Limb (tissue), 2 donors: ENCODE data around the gene PACSIN1.

Source experiments
- DNase-seq, 2 donors: peaks; one replicate each; pipeline ENCODE4 v3.0.0-alpha.2; 2016; ENCODE audit errors: extremely low spot score in 2 of 2

Gene PACSIN1

DNA sequence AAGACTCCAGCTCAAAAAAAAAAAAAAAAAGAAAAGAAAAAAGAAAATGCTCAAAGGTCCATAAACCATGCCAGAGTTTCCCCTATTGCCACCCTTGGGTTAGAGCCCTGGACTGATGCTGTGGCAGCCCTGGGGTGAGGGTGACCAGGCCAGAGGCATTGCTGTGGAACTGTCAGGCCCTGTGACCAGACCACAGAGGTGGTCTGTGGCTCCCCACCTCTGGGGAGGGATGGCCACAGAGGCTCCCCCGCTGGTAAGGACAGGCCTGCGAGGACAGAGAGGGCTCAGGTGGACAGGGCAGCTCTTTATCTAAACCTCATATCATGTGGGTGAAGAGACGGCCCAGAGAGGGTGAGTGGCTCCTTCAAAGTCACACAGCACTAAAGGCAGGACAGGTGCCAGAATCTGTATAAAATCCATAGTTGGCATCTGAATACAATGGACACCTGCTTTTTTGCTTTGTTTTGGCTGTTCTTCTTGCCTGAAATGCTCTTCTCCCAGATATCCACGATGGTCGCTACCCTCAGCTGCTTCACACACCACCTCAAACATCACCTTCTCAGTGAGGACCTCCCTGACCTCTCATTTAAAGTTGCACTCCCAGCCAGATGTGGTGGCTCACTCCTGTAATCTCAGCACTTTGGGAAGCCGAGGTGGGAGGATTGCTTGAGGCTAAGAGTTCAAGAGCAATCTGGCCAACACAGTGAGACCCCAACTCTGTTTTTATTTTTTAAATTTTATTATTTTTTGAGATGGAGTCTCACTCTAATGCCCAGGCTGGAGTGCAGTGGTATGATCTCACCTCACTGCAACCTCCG lies 112.8 kb downstream of the PACSIN1 start:
- DNase-seq: no peak

DNA sequence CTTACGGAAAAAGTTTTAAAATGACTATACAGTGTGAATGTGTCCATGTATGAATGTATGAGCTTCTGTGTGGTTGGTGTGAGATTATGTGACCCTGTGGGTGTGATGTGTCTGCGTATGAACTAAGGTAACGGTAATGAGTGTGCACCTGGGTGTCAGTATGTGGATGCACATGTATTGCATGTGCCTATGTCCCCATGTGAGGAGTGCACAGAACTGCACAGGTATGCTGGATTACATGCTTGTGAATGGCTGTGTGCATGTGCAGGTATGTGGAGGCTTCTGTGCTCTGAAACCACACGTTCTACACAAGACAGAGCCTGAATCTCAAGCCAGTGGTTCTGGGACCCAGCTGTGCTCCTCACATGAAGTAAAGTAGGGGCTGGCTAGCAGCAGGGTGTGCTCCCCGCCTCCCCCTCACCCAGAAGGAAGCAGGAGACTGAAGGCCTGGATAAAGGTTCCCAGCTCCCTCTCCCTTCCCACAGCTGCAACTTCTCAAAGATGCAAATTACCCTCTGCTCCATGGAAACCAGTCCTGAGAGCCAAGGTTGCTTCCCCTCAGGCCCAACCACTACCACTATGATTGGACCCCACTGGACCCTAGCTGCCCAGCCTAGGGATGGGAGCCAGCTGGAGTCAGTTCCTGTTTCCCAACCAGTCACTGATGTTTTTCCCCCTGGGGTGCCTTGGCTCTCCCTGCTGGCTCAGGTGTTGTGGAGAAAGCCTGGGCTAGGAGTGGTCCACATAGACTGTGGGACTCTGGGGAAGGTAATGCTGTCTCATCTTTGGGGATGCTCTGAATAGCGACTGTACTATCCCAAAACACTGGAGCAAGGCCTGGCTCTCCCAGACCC lies 115.1 kb downstream of the PACSIN1 start:
- DNase-seq: no peak

DNA sequence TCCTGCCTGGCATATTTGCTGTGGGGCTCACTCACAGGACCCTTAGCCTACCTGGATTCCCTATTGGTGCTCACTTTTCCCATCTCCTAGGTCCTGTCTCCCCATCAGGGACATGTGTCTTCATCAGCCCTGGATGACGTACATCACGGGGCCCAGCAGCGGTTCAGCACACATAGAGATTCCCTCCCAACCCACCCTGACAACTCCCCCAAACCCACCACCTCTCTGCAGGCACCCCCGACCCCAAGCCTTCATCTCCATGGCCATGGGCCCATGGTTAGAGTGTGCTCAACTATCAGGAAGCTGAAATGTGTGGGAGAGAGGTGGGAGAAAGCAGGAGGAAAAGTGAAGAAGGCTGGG lies 115.7 kb downstream of the PACSIN1 start:
- no peak for DNase-seq

DNA sequence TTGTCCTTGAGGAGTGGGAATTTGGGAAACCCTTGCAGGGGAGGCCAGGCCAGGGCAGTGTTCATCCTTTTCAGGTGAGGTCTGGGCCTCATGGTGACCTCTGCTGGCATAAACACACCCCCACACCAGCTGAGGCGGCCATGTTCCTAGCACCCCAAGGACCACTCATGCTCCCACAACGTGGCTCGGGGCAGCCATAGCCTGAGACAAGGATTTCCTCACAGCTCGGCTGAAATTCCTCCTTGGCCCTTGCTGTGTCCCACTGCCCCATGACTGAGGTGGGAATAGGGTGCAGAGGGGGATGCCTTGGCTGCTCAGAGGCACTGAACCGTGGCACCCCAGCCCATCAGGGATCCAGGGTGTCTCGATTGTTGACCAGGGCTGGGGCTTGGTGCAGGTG lies 117.6 kb downstream of the PACSIN1 start:
- no peak for DNase-seq

DNA sequence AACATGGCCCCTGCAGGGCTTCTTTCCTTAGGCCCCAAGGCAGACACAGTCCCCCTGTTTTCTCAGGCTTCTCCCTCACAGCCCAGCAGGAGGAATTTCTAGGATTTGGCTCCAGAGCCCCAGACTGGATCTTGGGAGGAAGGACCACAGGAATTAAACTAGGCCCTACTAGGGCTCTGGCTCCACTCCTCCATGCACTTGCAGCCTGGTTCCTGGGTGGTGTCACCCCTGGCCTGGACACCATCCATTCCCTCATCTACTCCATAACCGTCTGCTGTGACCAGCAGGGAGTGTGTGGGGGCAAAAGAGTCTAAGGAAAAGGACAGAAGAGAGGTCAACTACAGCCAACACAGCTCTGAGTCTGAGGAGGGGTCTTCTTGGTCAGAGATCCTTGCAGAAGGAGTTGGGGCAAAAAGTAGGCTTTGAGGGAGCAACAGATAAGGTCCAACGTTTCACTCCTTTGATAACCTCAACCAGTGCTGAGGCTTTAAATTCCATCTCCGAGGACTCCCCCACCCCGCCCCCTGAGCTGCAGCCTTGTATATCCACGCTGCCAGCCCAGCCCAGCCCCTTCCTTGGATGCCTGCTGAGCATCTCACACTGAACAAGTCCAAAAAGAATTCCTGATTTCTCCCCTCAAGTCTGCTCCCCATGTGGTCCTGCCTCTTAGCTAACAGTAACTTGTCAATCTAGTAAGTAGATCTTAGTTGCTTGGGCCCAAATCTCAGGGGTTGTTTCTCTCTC lies 118.2 kb downstream of the PACSIN1 start:
- no peak for DNase-seq

DNA sequence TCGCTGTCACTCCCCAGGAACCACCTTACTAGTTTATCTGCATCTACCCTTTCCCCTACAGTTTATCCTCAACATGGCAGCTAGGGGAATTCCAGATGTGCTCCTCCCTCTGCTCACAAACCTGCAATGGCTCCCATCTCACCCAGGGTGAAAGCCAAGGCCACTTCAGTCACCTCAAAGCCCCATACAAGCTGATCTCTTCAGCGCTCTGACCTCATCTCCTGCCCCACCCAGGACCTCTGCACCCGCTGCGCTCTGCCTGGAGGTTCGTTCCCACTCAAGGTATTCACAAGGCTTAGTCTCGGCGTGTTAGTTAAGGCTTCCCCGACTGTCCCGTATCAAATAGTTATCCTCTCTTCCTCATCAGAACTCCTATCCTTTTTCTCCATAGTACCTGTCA lies 118.8 kb downstream of the PACSIN1 start:
- no peak for DNase-seq
